Measurements from ENCODE around the gene CUL1. TPM values are rescaled to one million over a fixed set of nuclear protein-coding genes. Genes with fewer than 3 reads are reported as not detected.

Gene CUL1
- total RNA-seq, 2 experiments from 2014 or later: 40.5 to 56.6 TPM

GRCh38 chr7:148723166-148723559, 24.5 kb downstream of the CUL1 start:
- POLR2A ChIA-PET: interaction anchor here (1.5 kb wide), 1 partner anchor 19 kb away, joined by 8 read pairs; no protein-coding TSS in a partner anchor
- Histone ChIP-seq H3K9me2 (ENCODE audit: insufficient read depth, low read length) (no peaks in the 10 kb centered on the region), H3K4me1 (ENCODE audit: insufficient read depth, low read length, poor library complexity, severe bottlenecking) (peaks cover 18% of the 10 kb centered on the region), H2AFZ (ENCODE audit: low read length) (no peak overlapping the region), H3K36me3 (ENCODE audit: insufficient read depth, low read length) (peaks cover 6% of the 10 kb centered on the region; the same call in 1 of the 2 replicates), H3K27ac (ENCODE audit: low read depth, low read length, poor library complexity, severe bottlenecking) (no peak overlapping the region), H3K4me3 (ENCODE audit: low read depth, low read length, poor library complexity, severe bottlenecking) (no peak overlapping the region), H3K79me2 (ENCODE audit: insufficient read depth, low read depth, low read length) (peaks cover 100% of the 10 kb centered on the region), H4K20me1 (ENCODE audit: insufficient read depth, low read length) (peaks cover 69% of the 10 kb centered on the region), H3K9me3 (ENCODE audit: low read length) (no peaks in the 10 kb centered on the region), H3K4me2 (ENCODE audit: low read length) (no peak overlapping the region)
- intact Hi-C loops (cut with micrococcal nuclease; ENCODE audit: unreplicated experiment): no loop called here
- no TSS peak for BruUV-seq (replicated peaks)
- no peak for DNase-seq (ENCODE audit: low spot score)
- CTCF ChIA-PET (ENCODE audit: unreplicated experiment): no interaction called here
- TF ChIP-seq CTCF (conservative IDR thresholded peaks at IDR 0.05; ENCODE audit: low read length): no peak
- no peak for TF ChIP-seq EZH2phosphoT487 (IDR thresholded peaks at IDR 0.05; ENCODE audit: borderline replicate concordance, low read depth, low read length)

GRCh38 chr7:148723846-148724245, 25.1 kb downstream of the CUL1 start:
- peaks cover 6% of the 10 kb centered on the region; the same call in 1 of the 2 replicates for H3K36me3 ChIP-seq (ENCODE audit: insufficient read depth, low read length)
- peaks cover 67% of the 10 kb centered on the region for H4K20me1 ChIP-seq (ENCODE audit: insufficient read depth, low read length)
- BruUV-seq (replicated peaks): no TSS peak
- TF ChIP-seq EZH2phosphoT487 (IDR thresholded peaks at IDR 0.05; ENCODE audit: borderline replicate concordance, low read depth, low read length): no peak
- TF ChIP-seq CTCF (conservative IDR thresholded peaks at IDR 0.05; ENCODE audit: low read length): no peak
- peaks cover 18% of the 10 kb centered on the region for H3K4me1 ChIP-seq (ENCODE audit: insufficient read depth, low read length, poor library complexity, severe bottlenecking)
- H3K27ac ChIP-seq (ENCODE audit: low read depth, low read length, poor library complexity, severe bottlenecking): no peak overlapping the region
- no peaks in the 10 kb centered on the region for H3K9me2 ChIP-seq (ENCODE audit: insufficient read depth, low read length)
- no peaks in the 10 kb centered on the region for H3K9me3 ChIP-seq (ENCODE audit: low read length)
- no peak overlapping the region for H3K4me2 ChIP-seq (ENCODE audit: low read length)
- CTCF ChIA-PET (ENCODE audit: unreplicated experiment): no interaction called here
- H3K79me2 ChIP-seq (ENCODE audit: insufficient read depth, low read depth, low read length): peaks cover 100% of the 10 kb centered on the region
- intact Hi-C loops (cut with micrococcal nuclease; ENCODE audit: unreplicated experiment): no loop called here
- DNase-seq (ENCODE audit: low spot score): no peak
- no peak overlapping the region for H3K4me3 ChIP-seq (ENCODE audit: low read depth, low read length, poor library complexity, severe bottlenecking)
- POLR2A ChIA-PET: interaction anchor here (1.3 to 1.5 kb wide), 2 partner anchors 11 to 19 kb away, joined by 3 to 8 read pairs; no protein-coding TSS in a partner anchor
- no peak overlapping the region for H2AFZ ChIP-seq (ENCODE audit: low read length)

- peaks cover 57% of the 10 kb centered on the region for H4K20me1 ChIP-seq (ENCODE audit: insufficient read depth, low read length)
- ChIA-PET POLR2A (interaction anchor here (0.6 to 0.9 kb wide), 3 partner anchors 16 to 34 kb away, joined by 3 to 5 read pairs (median 3); no protein-coding TSS in a partner anchor), CTCF (ENCODE audit: unreplicated experiment) (no interaction called here)
- H3K4me1 ChIP-seq (ENCODE audit: insufficient read depth, low read length, poor library complexity, severe bottlenecking): peaks cover 18% of the 10 kb centered on the region
- no peak overlapping the region for H3K27ac ChIP-seq (ENCODE audit: low read depth, low read length, poor library complexity, severe bottlenecking)
- no peak overlapping the region for H3K4me3 ChIP-seq (ENCODE audit: low read depth, low read length, poor library complexity, severe bottlenecking)
- H3K4me2 ChIP-seq (ENCODE audit: low read length): no peak overlapping the region
- no peak overlapping the region for H2AFZ ChIP-seq (ENCODE audit: low read length)
- no peaks in the 10 kb centered on the region for H3K9me2 ChIP-seq (ENCODE audit: insufficient read depth, low read length)
- H3K9me3 ChIP-seq (ENCODE audit: low read length): no peaks in the 10 kb centered on the region
- no peak for DNase-seq (ENCODE audit: low spot score)
- TF ChIP-seq CTCF (conservative IDR thresholded peaks at IDR 0.05; ENCODE audit: low read length): no peak
- TF ChIP-seq EZH2phosphoT487 (IDR thresholded peaks at IDR 0.05; ENCODE audit: borderline replicate concordance, low read depth, low read length): no peak
- BruUV-seq (replicated peaks): no TSS peak
- intact Hi-C loops (cut with micrococcal nuclease; ENCODE audit: unreplicated experiment): no loop called here
- H3K79me2 ChIP-seq (ENCODE audit: insufficient read depth, low read depth, low read length): peaks cover 94% of the 10 kb centered on the region
- H3K36me3 ChIP-seq (ENCODE audit: insufficient read depth, low read length): peaks cover 25% of the 10 kb centered on the region
Observed at GRCh38 chr7:148726385-148726784, 27.7 kb downstream of the CUL1 start.

Measured in OCI-LY7 (cell line).